HG02852 (cell line): ENCODE data around the gene ZBTB4.

Experiments used
- ATAC-seq: cut with Tn5 transposase; IDR thresholded peaks from one replicate; pipeline ENCODE4 v1.9.1; 2021; ENCODE audit warnings: mild to moderate bottlenecking, moderate library complexity; ENCODE audit not compliant: unreplicated experiment

ZBTB4 gene

GRCh38 chr17:7479213-7480088 is at the start of gene ZBTB4:
Gene ZBTB4, minus strand, starts transcription at chr17:7479631. Its CDS starts 12,830 bp downstream, at chr17:7466801.
- no peak for ATAC-seq

- ATAC-seq: no peak
Measured at GRCh38 chr17:7528842-7529241, 49.4 kb upstream of the ZBTB4 start.

GRCh38 chr17:7523033-7523432 is 43.6 kb upstream of the ZBTB4 start:
- ATAC-seq: no peak

- ATAC-seq: no peak
Measured at GRCh38 chr17:7515911-7516610, 36.6 kb upstream of the ZBTB4 start.

- ATAC-seq: no peak
Measured at GRCh38 chr17:7513850-7514419, 34.5 kb upstream of the ZBTB4 start.

GRCh38 chr17:7512824-7513540 is 33.6 kb upstream of the ZBTB4 start:
- ATAC-seq: no peak

- ATAC-seq: no peak
Measured at GRCh38 chr17:7512105-7512504, 32.7 kb upstream of the ZBTB4 start.

GRCh38 chr17:7511108-7511507 is 31.7 kb upstream of the ZBTB4 start:
- no peak for ATAC-seq

- ATAC-seq: no peak
Measured at GRCh38 chr17:7509937-7510336, 30.5 kb upstream of the ZBTB4 start.

GRCh38 chr17:7508846-7509245 is 29.4 kb upstream of the ZBTB4 start:
- no peak for ATAC-seq

- ATAC-seq: no peak
Measured at GRCh38 chr17:7508145-7508544, 28.7 kb upstream of the ZBTB4 start.

- ATAC-seq: no peak
Measured at GRCh38 chr17:7503521-7503920, 24.1 kb upstream of the ZBTB4 start.

- ATAC-seq: no peak
Measured at GRCh38 chr17:7502987-7503386, 23.6 kb upstream of the ZBTB4 start.

GRCh38 chr17:7502171-7502847 is 22.9 kb upstream of the ZBTB4 start:
- ATAC-seq: no peak

GRCh38 chr17:7501729-7502128 is 22.3 kb upstream of the ZBTB4 start:
- no peak for ATAC-seq

- ATAC-seq: no peak
Measured at GRCh38 chr17:7499161-7499560, 19.7 kb upstream of the ZBTB4 start.

- no peak for ATAC-seq
Measured at GRCh38 chr17:7497636-7498035, 18.2 kb upstream of the ZBTB4 start.

GRCh38 chr17:7497228-7497627 is 17.8 kb upstream of the ZBTB4 start:
- ATAC-seq: no peak

- ATAC-seq: no peak
Measured at GRCh38 chr17:7496470-7497183, 17.2 kb upstream of the ZBTB4 start.

- ATAC-seq: no peak
Measured at GRCh38 chr17:7495906-7496434, 16.5 kb upstream of the ZBTB4 start.
